ENCODE results near the gene ODAD3. TPM values are rescaled to one million over a fixed set of nuclear protein-coding genes. Genes with fewer than 3 reads are reported as not detected.

Gene ODAD3
- total RNA-seq, 1 donor, result under 0.01 TPM

GRCh38 chr19:11447347-11448262, 12.7 kb upstream of the ODAD3 start:
- Histone ChIP-seq H3K9me3 (ENCODE audit: low read depth, low read length) (no peaks in the 10 kb centered on the region), H3K27ac (ENCODE audit: low read depth, low read length) (no peak overlapping the region), H2AFZ (ENCODE audit: low read length) (no peak overlapping the region), H3K27me3 (ENCODE audit: insufficient read depth, low read length) (no peaks in the 10 kb centered on the region), H4K20me1 (ENCODE audit: insufficient read depth, low read length) (no peaks in the 10 kb centered on the region), H3K4me2 (ENCODE audit: insufficient read depth, low read length) (no peak overlapping the region), H3K4me1 (ENCODE audit: insufficient read depth, low read length) (no peaks in the 10 kb centered on the region), H3K4me3 (ENCODE audit: insufficient read depth, low read length) (no peak overlapping the region), H3K79me2 (ENCODE audit: insufficient read depth, low read length) (no peaks in the 10 kb centered on the region), H3K36me3 (ENCODE audit: insufficient read depth, low read length) (peaks cover 18% of the 10 kb centered on the region)
- TF ChIP-seq, protein P1, sequence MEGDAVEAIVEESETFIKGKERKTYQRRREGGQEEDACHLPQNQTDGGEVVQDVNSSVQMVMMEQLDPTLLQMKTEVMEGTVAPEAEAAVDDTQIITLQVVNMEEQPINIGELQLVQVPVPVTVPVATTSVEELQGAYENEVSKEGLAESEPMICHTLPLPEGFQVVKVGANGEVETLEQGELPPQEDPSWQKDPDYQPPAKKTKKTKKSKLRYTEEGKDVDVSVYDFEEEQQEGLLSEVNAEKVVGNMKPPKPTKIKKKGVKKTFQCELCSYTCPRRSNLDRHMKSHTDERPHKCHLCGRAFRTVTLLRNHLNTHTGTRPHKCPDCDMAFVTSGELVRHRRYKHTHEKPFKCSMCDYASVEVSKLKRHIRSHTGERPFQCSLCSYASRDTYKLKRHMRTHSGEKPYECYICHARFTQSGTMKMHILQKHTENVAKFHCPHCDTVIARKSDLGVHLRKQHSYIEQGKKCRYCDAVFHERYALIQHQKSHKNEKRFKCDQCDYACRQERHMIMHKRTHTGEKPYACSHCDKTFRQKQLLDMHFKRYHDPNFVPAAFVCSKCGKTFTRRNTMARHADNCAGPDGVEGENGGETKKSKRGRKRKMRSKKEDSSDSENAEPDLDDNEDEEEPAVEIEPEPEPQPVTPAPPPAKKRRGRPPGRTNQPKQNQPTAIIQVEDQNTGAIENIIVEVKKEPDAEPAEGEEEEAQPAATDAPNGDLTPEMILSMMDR (IDR thresholded peaks at IDR 0.05; ENCODE audit: extremely low read depth, low read depth, low read length), result no peak
- peak; percentile 76 for DNase-seq (ENCODE audit: insufficient read length, low spot score, missing footprints)

DNA sequence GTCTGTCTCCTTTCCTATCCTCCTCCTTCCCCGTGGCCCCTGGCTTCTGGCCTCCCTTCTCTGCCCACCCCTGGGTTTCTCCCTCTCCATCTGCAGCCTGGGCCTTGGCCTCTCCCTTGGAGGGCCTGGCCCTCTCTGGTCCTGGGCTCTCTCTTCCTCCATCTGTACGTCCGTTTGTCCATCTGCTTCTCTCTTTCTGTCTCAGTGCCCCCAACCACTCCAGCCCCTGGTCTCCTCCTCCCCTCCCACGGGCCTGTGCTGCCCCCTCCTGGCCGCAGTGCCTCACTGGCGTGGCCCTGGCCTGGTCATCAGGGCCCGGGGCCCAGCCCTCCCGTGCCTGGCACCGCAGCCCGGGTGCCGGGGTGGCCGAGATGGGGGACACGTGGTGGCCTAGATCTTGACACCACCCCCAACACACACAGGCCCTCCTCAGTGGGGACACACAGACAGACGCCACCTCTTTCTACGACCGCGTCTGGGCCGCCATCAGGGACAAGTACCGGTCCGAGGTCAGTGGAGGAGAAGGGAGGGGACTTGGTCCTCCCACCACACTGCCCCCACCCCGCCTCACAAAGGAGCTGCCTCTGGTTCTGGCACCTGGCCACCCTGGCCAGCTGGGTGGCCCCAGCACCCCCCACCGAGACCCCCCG, 11.9 kb upstream of the ODAD3 start:
- Histone ChIP-seq H3K27ac (ENCODE audit: low read depth, low read length) (no peak overlapping the region), H2AFZ (ENCODE audit: low read length) (no peak overlapping the region), H4K20me1 (ENCODE audit: insufficient read depth, low read length) (no peaks in the 10 kb centered on the region), H3K4me3 (ENCODE audit: insufficient read depth, low read length) (no peak overlapping the region), H3K27me3 (ENCODE audit: insufficient read depth, low read length) (no peaks in the 10 kb centered on the region), H3K9me3 (ENCODE audit: low read depth, low read length) (no peaks in the 10 kb centered on the region), H3K4me1 (ENCODE audit: insufficient read depth, low read length) (no peaks in the 10 kb centered on the region), H3K4me2 (ENCODE audit: insufficient read depth, low read length) (no peak overlapping the region), H3K36me3 (ENCODE audit: insufficient read depth, low read length) (peaks cover 23% of the 10 kb centered on the region), H3K79me2 (ENCODE audit: insufficient read depth, low read length) (no peaks in the 10 kb centered on the region)
- TF ChIP-seq, protein P1 (IDR thresholded peaks at IDR 0.05; ENCODE audit: extremely low read depth, low read depth, low read length), result peak; percentile 73
- peak; percentile 98 for DNase-seq (ENCODE audit: insufficient read length, low spot score, missing footprints)

DNA sequence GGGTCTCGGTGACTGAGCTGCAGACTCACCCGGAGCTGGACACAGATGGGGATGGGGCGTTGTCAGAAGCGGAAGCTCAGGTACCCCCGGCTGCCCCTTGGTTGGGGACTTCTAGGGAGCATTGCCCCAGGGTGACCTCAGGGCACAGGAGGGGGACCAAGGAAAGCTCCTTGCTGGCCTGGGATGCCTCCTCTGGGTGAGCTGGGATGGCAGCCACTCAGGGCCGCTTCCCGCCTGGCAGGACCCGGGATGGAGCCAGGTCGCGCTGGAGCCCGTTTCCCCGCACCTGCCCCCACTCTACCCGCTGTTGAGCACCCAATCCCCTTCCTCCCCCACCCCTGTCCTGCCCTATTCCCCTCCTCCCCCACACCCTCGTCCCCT, 11.3 kb upstream of the ODAD3 start:
- H3K36me3 ChIP-seq (ENCODE audit: insufficient read depth, low read length), result peaks cover 28% of the 10 kb centered on the region
- H3K9me3 ChIP-seq (ENCODE audit: low read depth, low read length), result no peaks in the 10 kb centered on the region
- H3K79me2 ChIP-seq (ENCODE audit: insufficient read depth, low read length), result no peaks in the 10 kb centered on the region
- H3K4me2 ChIP-seq (ENCODE audit: insufficient read depth, low read length), result no peak overlapping the region
- no peak overlapping the region for H3K27ac ChIP-seq (ENCODE audit: low read depth, low read length)
- TF ChIP-seq, protein P1 (IDR thresholded peaks at IDR 0.05; ENCODE audit: extremely low read depth, low read depth, low read length), result no peak
- no peaks in the 10 kb centered on the region for H3K27me3 ChIP-seq (ENCODE audit: insufficient read depth, low read length)
- no peak for DNase-seq (ENCODE audit: insufficient read length, low spot score, missing footprints)
- H3K4me3 ChIP-seq (ENCODE audit: insufficient read depth, low read length), result no peak overlapping the region
- H4K20me1 ChIP-seq (ENCODE audit: insufficient read depth, low read length), result no peaks in the 10 kb centered on the region
- no peak overlapping the region for H2AFZ ChIP-seq (ENCODE audit: low read length)
- H3K4me1 ChIP-seq (ENCODE audit: insufficient read depth, low read length), result no peaks in the 10 kb centered on the region

GRCh38 chr19:11445141-11445540, 10.2 kb upstream of the ODAD3 start:
- peak; percentile 34 for DNase-seq (ENCODE audit: insufficient read length, low spot score, missing footprints)
- H3K79me2 ChIP-seq (ENCODE audit: insufficient read depth, low read length), result no peaks in the 10 kb centered on the region
- no peaks in the 10 kb centered on the region for H3K27me3 ChIP-seq (ENCODE audit: insufficient read depth, low read length)
- no peak overlapping the region for H3K27ac ChIP-seq (ENCODE audit: low read depth, low read length)
- H3K4me3 ChIP-seq (ENCODE audit: insufficient read depth, low read length), result no peak overlapping the region
- no peaks in the 10 kb centered on the region for H3K4me1 ChIP-seq (ENCODE audit: insufficient read depth, low read length)
- TF ChIP-seq, protein P1 (IDR thresholded peaks at IDR 0.05; ENCODE audit: extremely low read depth, low read depth, low read length), result no peak
- H3K9me3 ChIP-seq (ENCODE audit: low read depth, low read length), result no peaks in the 10 kb centered on the region
- H3K4me2 ChIP-seq (ENCODE audit: insufficient read depth, low read length), result no peak overlapping the region
- no peak overlapping the region for H2AFZ ChIP-seq (ENCODE audit: low read length)
- peaks cover 37% of the 10 kb centered on the region for H3K36me3 ChIP-seq (ENCODE audit: insufficient read depth, low read length)
- H4K20me1 ChIP-seq (ENCODE audit: insufficient read depth, low read length), result no peaks in the 10 kb centered on the region
